SK-N-MC (cell line): Measurements from ENCODE around the gene SSPN.

Experiments
- EZH2 ChIP-seq: fragments of 200-600 bp; sonication (generic); IDR thresholded peaks from one replicate; pipeline ENCODE4 v1.6.1; 2017; ENCODE audit warnings: antibody characterized with exemption
- FOXP2 ChIP-seq: optimal IDR thresholded peaks from 2 replicates; pipeline ENCODE3; 2011; ENCODE audit warnings: mild to moderate bottlenecking, moderate library complexity; ENCODE audit not compliant: insufficient read depth; ENCODE audit errors: extremely low read length, control extremely low read depth
- POLR2AphosphoS5 ChIP-seq: IDR thresholded peaks from 2 replicates; pipeline ENCODE4 v1.6.1; 2012; ENCODE audit warnings: mild to moderate bottlenecking, low read depth, low read length, borderline replicate concordance

- TF ChIP-seq POLR2AphosphoS5 (no peak), EZH2 (no peak), FOXP2 (no peak)
These were observed 71.5 kb downstream of the SSPN start for GRCh38 chr12:26266881-26267280.
